Activated T-cell treated with anti-CD3 and anti-CD28 coated beads, Interleukin-2, amount 50 U/mL, for 72 hours (primary cell): ENCODE measurements around the gene ZNF684. TPM values are rescaled to one million over a fixed set of nuclear protein-coding genes. Genes with fewer than 3 reads are reported as not detected.
A peak's percentile ranks its signal among the peaks of the same experiment; 100 is the strongest.
"Not testable (repeated sequence)": the region's sequence is repeated elsewhere in the genome, so short reads cannot be mapped to it uniquely, and the experiment has no call there.

Source experiments
- ATAC-seq, 2 donors: fragments of 150-1000 bp; cut with Tn5 transposase; replicated peaks in 1 of 2; 2 replicates each; pipeline ENCODE4 v1.10.0; 2021; ENCODE audit warnings: moderate library complexity in 2 of 2, mild to moderate bottlenecking in 1 of 2
- DNase-seq, 2 donors: peaks; one replicate each; pipeline ENCODE4 v3.0.0; 2021 to 2022; ENCODE audit warnings: mixed read lengths in 1 of 2
- H3K27ac Mint-ChIP-seq: one replicate; pipeline ENCODE4 v1.8.0; 2022; ENCODE audit warnings: mild to moderate bottlenecking, moderate library complexity, mixed read lengths
- H3K27me3 Mint-ChIP-seq: one replicate; pipeline ENCODE4 v1.8.0; 2022; ENCODE audit warnings: low read depth, mixed read lengths
- H3K36me3 Mint-ChIP-seq, 2 donors: one replicate each; pipeline ENCODE4 v1.8.0; 2022; ENCODE audit warnings: mixed read lengths in 2 of 2, mild to moderate bottlenecking in 1 of 2; ENCODE audit not compliant: insufficient read depth in 2 of 2
- H3K4me1 Mint-ChIP-seq: one replicate; pipeline ENCODE4 v1.8.0; 2022; ENCODE audit warnings: low read depth, mixed read lengths
- H3K4me3 Mint-ChIP-seq, 2 donors: one replicate each; pipeline ENCODE4 v1.8.0; 2022; ENCODE audit warnings: mild to moderate bottlenecking in 2 of 2, mixed read lengths in 2 of 2, moderate library complexity in 2 of 2
- H3K9me3 Mint-ChIP-seq, 2 donors: one replicate each; pipeline ENCODE4 v1.8.0; 2022; ENCODE audit warnings: mixed read lengths in 2 of 2
- total RNA-seq, 2 donors: library from RNA; stranded (reverse); gene quantifications; one replicate each; pipeline ENCODE4 v1.2.3, GENCODE V29; 2022

Gene ZNF684
- total RNA-seq, 2 donors from 2014 or later: 6.3 to 7.1 TPM

- peaks cover 26 to 51% of the 10 kb centered on the region in 2 donors for H3K36me3 Mint-ChIP-seq
- H3K27me3 Mint-ChIP-seq: no peaks in the 10 kb centered on the region
- H3K9me3 Mint-ChIP-seq: peaks cover 11 to 14% of the 10 kb centered on the region in 2 donors
- no peaks in the 10 kb centered on the region for H3K4me1 Mint-ChIP-seq
- H3K4me3 Mint-ChIP-seq: no peak overlapping the region
- DNase-seq: no peak
- ATAC-seq: no peak
- H3K27ac Mint-ChIP-seq: no peak overlapping the region
These were observed 15.5 kb downstream of the ZNF684 start for GRCh38 chr1:40546957-40547356.

GRCh38 chr1:40553017-40553416 is 21.6 kb downstream of the ZNF684 start:
- H3K27me3 Mint-ChIP-seq: no peaks in the 10 kb centered on the region
- no peak overlapping the region for H3K27ac Mint-ChIP-seq
- no peaks in the 10 kb centered on the region for H3K4me1 Mint-ChIP-seq
- H3K4me3 Mint-ChIP-seq: no peak overlapping the region
- no peak for DNase-seq
- ATAC-seq: no peak
- peaks cover 0 to 2% of the 10 kb centered on the region in 2 donors for H3K9me3 Mint-ChIP-seq
- peaks cover 2 to 5% of the 10 kb centered on the region in 2 donors for H3K36me3 Mint-ChIP-seq

- H3K27ac Mint-ChIP-seq, ATAC-seq, H3K36me3 Mint-ChIP-seq, H3K4me3 Mint-ChIP-seq, H3K9me3 Mint-ChIP-seq, H3K4me1 Mint-ChIP-seq, DNase-seq, H3K27me3 Mint-ChIP-seq: not testable (repeated sequence)
These were observed 23.4 kb downstream of the ZNF684 start for GRCh38 chr1:40554807-40555206.

- Mint-ChIP-seq H3K9me3 (no peaks in the 10 kb centered on the region), H3K27me3 (no peaks in the 10 kb centered on the region), H3K36me3 (no peaks in the 10 kb centered on the region), H3K4me1 (no peaks in the 10 kb centered on the region), H3K4me3 (no peak overlapping the region), H3K27ac (no peak overlapping the region)
- no peak for DNase-seq
- no peak for ATAC-seq
These were observed 24.7 kb downstream of the ZNF684 start for GRCh38 chr1:40556121-40556520.

- DNase-seq, H3K27me3 Mint-ChIP-seq, H3K27ac Mint-ChIP-seq, ATAC-seq, H3K4me3 Mint-ChIP-seq, H3K9me3 Mint-ChIP-seq, H3K36me3 Mint-ChIP-seq: not testable (repeated sequence)
- peaks cover 11% of the 10 kb centered on the region for H3K4me1 Mint-ChIP-seq
These were observed 26.8 kb downstream of the ZNF684 start for GRCh38 chr1:40558241-40558640.

GRCh38 chr1:40562185-40562584 is 30.7 kb downstream of the ZNF684 start:
- H3K9me3 Mint-ChIP-seq: peaks cover 0 to 6% of the 10 kb centered on the region in 2 donors
- H3K27me3 Mint-ChIP-seq: peaks cover 6% of the 10 kb centered on the region
- peak overlapping the region; percentile 1 to 31 for H3K4me3 Mint-ChIP-seq
- H3K4me1 Mint-ChIP-seq: peaks cover 11% of the 10 kb centered on the region
- H3K36me3 Mint-ChIP-seq: peaks cover 0 to 2% of the 10 kb centered on the region in 2 donors
- peak; percentile 13 to 34 for DNase-seq
- peak; percentile 96 to 99 for ATAC-seq
- H3K27ac Mint-ChIP-seq: peak overlapping the region; percentile 2

GRCh38 chr1:40563266-40563665 is 31.8 kb downstream of the ZNF684 start:
- peaks cover 6% of the 10 kb centered on the region for H3K27me3 Mint-ChIP-seq
- no peak overlapping the region for H3K27ac Mint-ChIP-seq
- no peak overlapping the region for H3K4me3 Mint-ChIP-seq
- peaks cover 0 to 2% of the 10 kb centered on the region in 2 donors for H3K36me3 Mint-ChIP-seq
- peaks cover 11% of the 10 kb centered on the region for H3K4me1 Mint-ChIP-seq
- ATAC-seq (no peak), DNase-seq (no peak)
- peaks cover 0 to 6% of the 10 kb centered on the region in 2 donors for H3K9me3 Mint-ChIP-seq

- Mint-ChIP-seq H3K27ac (no peak overlapping the region), H3K9me3 (peaks cover 0 to 6% of the 10 kb centered on the region in 2 donors), H3K36me3 (peaks cover 0 to 2% of the 10 kb centered on the region in 2 donors), H3K4me3 (no peak overlapping the region), H3K27me3 (peaks cover 6% of the 10 kb centered on the region), H3K4me1 (peaks cover 11% of the 10 kb centered on the region)
- ATAC-seq: no peak
- no peak for DNase-seq
These were observed 33.1 kb downstream of the ZNF684 start for GRCh38 chr1:40564506-40564905.

GRCh38 chr1:40564913-40565312 is 33.5 kb downstream of the ZNF684 start:
- ATAC-seq (no peak), DNase-seq (no peak)
- Mint-ChIP-seq H3K4me3 (no peak overlapping the region), H3K36me3 (peaks cover 0 to 2% of the 10 kb centered on the region in 2 donors), H3K27ac (no peak overlapping the region), H3K27me3 (peaks cover 6% of the 10 kb centered on the region), H3K9me3 (peaks cover 0 to 6% of the 10 kb centered on the region in 2 donors), H3K4me1 (peaks cover 11% of the 10 kb centered on the region)

GRCh38 chr1:40567825-40568224 is 36.4 kb downstream of the ZNF684 start:
- Mint-ChIP-seq H3K36me3 (peaks cover 0 to 2% of the 10 kb centered on the region in 2 donors), H3K4me3 (no peak overlapping the region), H3K4me1 (no peaks in the 10 kb centered on the region), H3K27me3 (no peaks in the 10 kb centered on the region), H3K9me3 (peaks cover 0 to 6% of the 10 kb centered on the region in 2 donors), H3K27ac (no peak overlapping the region)
- ATAC-seq (no peak), DNase-seq (no peak)

- H3K4me1 Mint-ChIP-seq, H3K27ac Mint-ChIP-seq, H3K9me3 Mint-ChIP-seq, H3K4me3 Mint-ChIP-seq, ATAC-seq, H3K36me3 Mint-ChIP-seq, DNase-seq: not testable (repeated sequence)
- H3K27me3 Mint-ChIP-seq: peaks cover 19% of the 10 kb centered on the region
These were observed 43.4 kb downstream of the ZNF684 start for GRCh38 chr1:40574805-40575204.

GRCh38 chr1:40575336-40575735 is 43.9 kb downstream of the ZNF684 start:
- Mint-ChIP-seq H3K27me3 (peaks cover 23% of the 10 kb centered on the region), H3K36me3 (peaks cover 1 to 2% of the 10 kb centered on the region in 2 donors)

GRCh38 chr1:40582116-40582515 is 50.7 kb downstream of the ZNF684 start:
- H3K36me3 Mint-ChIP-seq: peaks cover 1 to 2% of the 10 kb centered on the region in 2 donors
- no peak for DNase-seq
- no peak for ATAC-seq

More at GRCh38 chr1:40575336-40575735, 43.9 kb downstream of the ZNF684 start:
- H3K4me3 Mint-ChIP-seq: no peak overlapping the region
- H3K4me1 Mint-ChIP-seq: no peaks in the 10 kb centered on the region
- ATAC-seq (no peak), DNase-seq (no peak)
- no peak overlapping the region for H3K27ac Mint-ChIP-seq
- peaks cover 2 to 4% of the 10 kb centered on the region in 2 donors for H3K9me3 Mint-ChIP-seq

GRCh38 chr1:40583980-40584379 is 52.5 kb downstream of the ZNF684 start:
- H3K27me3 Mint-ChIP-seq: peaks cover 21% of the 10 kb centered on the region
- H3K36me3 Mint-ChIP-seq: no peaks in the 10 kb centered on the region
- DNase-seq (peak in 1 of 2 donors; percentile 42), ATAC-seq (peak; percentile 46 to 72)
- H3K27ac Mint-ChIP-seq: no peak overlapping the region
- H3K4me1 Mint-ChIP-seq: peaks cover 28% of the 10 kb centered on the region
- H3K4me3 Mint-ChIP-seq: peak overlapping the region in 1 of 2 donors; percentile 29
- H3K9me3 Mint-ChIP-seq: no peaks in the 10 kb centered on the region

More at GRCh38 chr1:40582116-40582515, 50.7 kb downstream of the ZNF684 start:
- H3K4me1 Mint-ChIP-seq: peaks cover 28% of the 10 kb centered on the region
- H3K4me3 Mint-ChIP-seq: no peak overlapping the region
- peaks cover 20% of the 10 kb centered on the region for H3K27me3 Mint-ChIP-seq
- no peak overlapping the region for H3K27ac Mint-ChIP-seq
- peaks cover 2% of the 10 kb centered on the region in 2 donors for H3K9me3 Mint-ChIP-seq
